ENCODE data around the gene TEX13C.

The TEX13C gene

DNA sequence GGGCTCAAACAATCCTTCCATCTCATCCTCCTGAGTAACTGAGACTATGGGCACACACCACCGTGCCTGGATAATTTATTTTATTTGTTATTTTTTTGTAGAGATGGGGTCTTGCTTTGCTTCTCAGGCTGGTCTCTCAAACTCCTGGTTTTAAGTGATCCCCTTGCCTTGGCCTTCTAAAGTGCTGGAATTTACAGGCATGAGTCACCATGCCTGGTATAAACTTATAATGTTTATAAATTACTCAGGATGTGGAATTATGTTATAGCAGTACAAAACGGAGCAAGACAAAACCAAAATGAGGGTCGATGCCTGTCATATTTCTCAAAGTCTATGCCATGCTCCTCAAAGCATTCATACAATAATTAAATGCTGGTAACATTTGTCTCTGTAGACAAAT, 29.8 kb upstream of the TEX13C start:
- Histone ChIP-seq H3K79me1 (ENCODE audit: low read length) (no peaks in the 10 kb centered on the region), H3K36me3 (ENCODE audit: control insufficient read depth in 1 of 2, insufficient read depth in 2 of 2, low read length in 2 of 2) (no peaks in the 10 kb centered on the region), H2BK12ac (ENCODE audit: low read length) (no peak overlapping the region), H3K4me1 (ENCODE audit: control insufficient read depth in 1 of 2, insufficient read depth in 2 of 2, low read length in 2 of 2) (no peaks in the 10 kb centered on the region), H3K4me2 (ENCODE audit: low read length) (no peak overlapping the region), H3K9me3 (ENCODE audit: insufficient read depth, low read depth, low read length) (no peaks in the 10 kb centered on the region), H3K79me2 (ENCODE audit: control insufficient read depth, insufficient read depth, low read length, poor library complexity) (no peaks in the 10 kb centered on the region), H3K14ac (ENCODE audit: low read length) (no peak overlapping the region), H4K8ac (ENCODE audit: low read depth, low read length) (no peak overlapping the region), H3K4ac (ENCODE audit: low read depth, low read length) (no peak overlapping the region), H3K4me3 (ENCODE audit: low read depth, low read length) (no peak overlapping the region), H2AFZ (ENCODE audit: insufficient read depth, low read length, poor library complexity) (no peak overlapping the region), H3K9ac (ENCODE audit: low read length) (no peak overlapping the region), H4K12ac (ENCODE audit: low read depth, low read length) (no peak overlapping the region), H4K91ac (ENCODE audit: low read depth, low read length) (no peak overlapping the region), H3K27me3 (ENCODE audit: insufficient read depth, low read length) (no peaks in the 10 kb centered on the region), H2AK5ac (ENCODE audit: low read length) (no peak overlapping the region), H2BK5ac (ENCODE audit: low read depth, low read length, poor library complexity) (no peak overlapping the region), H3K18ac (ENCODE audit: low read length) (no peak overlapping the region), H3K27ac (ENCODE audit: low read depth, low read length) (no peak overlapping the region), H2BK120ac (ENCODE audit: insufficient read depth, low read length, poor library complexity) (no peak overlapping the region), H3K23ac (ENCODE audit: low read length) (no peak overlapping the region)
- WGBS (ENCODE audit: extremely low coverage, insufficient coverage, insufficient read length) = no CpG with 5 or more reads among the region's 3 CpGs
- DNase-seq = no peak

DNA sequence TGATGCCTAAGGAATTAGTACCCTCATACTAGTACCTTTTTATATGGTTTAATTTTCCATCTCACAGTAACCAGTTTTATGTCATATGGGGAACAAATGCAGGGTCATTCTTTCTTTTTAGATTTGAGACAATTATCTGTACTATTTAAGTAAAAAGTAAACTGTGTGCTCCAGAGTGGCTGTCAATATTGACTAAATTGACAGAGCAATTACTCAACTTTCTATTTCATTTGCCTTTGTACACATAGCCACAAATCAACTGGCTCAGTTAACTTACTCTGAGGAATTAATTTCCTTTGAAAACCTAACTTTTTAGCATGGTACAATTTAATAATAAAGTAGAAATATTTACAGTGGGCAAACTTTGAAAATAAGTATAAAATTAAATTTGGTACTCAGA, 28.5 kb upstream of the TEX13C start:
- no peak overlapping the region for H3K23ac ChIP-seq (ENCODE audit: low read length)
- H2BK120ac ChIP-seq (ENCODE audit: insufficient read depth, low read length, poor library complexity) = no peak overlapping the region
- H3K4me3 ChIP-seq (ENCODE audit: low read depth, low read length) = no peak overlapping the region
- no peak overlapping the region for H3K14ac ChIP-seq (ENCODE audit: low read length)
- no peak overlapping the region for H3K27ac ChIP-seq (ENCODE audit: low read depth, low read length)
- H3K36me3 ChIP-seq (ENCODE audit: control insufficient read depth in 1 of 2, insufficient read depth in 2 of 2, low read length in 2 of 2) = no peaks in the 10 kb centered on the region
- no peaks in the 10 kb centered on the region for H3K79me1 ChIP-seq (ENCODE audit: low read length)
- no peak overlapping the region for H3K4ac ChIP-seq (ENCODE audit: low read depth, low read length)
- DNase-seq = no peak
- no peak overlapping the region for H2BK5ac ChIP-seq (ENCODE audit: low read depth, low read length, poor library complexity)
- H3K9ac ChIP-seq (ENCODE audit: low read length) = no peak overlapping the region
- H4K8ac ChIP-seq (ENCODE audit: low read depth, low read length) = no peak overlapping the region
- H4K91ac ChIP-seq (ENCODE audit: low read depth, low read length) = no peak overlapping the region
- no peak overlapping the region for H2AK5ac ChIP-seq (ENCODE audit: low read length)
- H3K27me3 ChIP-seq (ENCODE audit: insufficient read depth, low read length) = no peaks in the 10 kb centered on the region
- no peaks in the 10 kb centered on the region for H3K9me3 ChIP-seq (ENCODE audit: insufficient read depth, low read depth, low read length)
- no peak overlapping the region for H3K4me2 ChIP-seq (ENCODE audit: low read length)
- no peak overlapping the region for H2BK12ac ChIP-seq (ENCODE audit: low read length)
- no peak overlapping the region for H2AFZ ChIP-seq (ENCODE audit: insufficient read depth, low read length, poor library complexity)
- no peak overlapping the region for H4K12ac ChIP-seq (ENCODE audit: low read depth, low read length)
- H3K79me2 ChIP-seq (ENCODE audit: control insufficient read depth, insufficient read depth, low read length, poor library complexity) = no peaks in the 10 kb centered on the region
- H3K18ac ChIP-seq (ENCODE audit: low read length) = no peak overlapping the region
- H3K4me1 ChIP-seq (ENCODE audit: control insufficient read depth in 1 of 2, insufficient read depth in 2 of 2, low read length in 2 of 2) = no peaks in the 10 kb centered on the region

DNA sequence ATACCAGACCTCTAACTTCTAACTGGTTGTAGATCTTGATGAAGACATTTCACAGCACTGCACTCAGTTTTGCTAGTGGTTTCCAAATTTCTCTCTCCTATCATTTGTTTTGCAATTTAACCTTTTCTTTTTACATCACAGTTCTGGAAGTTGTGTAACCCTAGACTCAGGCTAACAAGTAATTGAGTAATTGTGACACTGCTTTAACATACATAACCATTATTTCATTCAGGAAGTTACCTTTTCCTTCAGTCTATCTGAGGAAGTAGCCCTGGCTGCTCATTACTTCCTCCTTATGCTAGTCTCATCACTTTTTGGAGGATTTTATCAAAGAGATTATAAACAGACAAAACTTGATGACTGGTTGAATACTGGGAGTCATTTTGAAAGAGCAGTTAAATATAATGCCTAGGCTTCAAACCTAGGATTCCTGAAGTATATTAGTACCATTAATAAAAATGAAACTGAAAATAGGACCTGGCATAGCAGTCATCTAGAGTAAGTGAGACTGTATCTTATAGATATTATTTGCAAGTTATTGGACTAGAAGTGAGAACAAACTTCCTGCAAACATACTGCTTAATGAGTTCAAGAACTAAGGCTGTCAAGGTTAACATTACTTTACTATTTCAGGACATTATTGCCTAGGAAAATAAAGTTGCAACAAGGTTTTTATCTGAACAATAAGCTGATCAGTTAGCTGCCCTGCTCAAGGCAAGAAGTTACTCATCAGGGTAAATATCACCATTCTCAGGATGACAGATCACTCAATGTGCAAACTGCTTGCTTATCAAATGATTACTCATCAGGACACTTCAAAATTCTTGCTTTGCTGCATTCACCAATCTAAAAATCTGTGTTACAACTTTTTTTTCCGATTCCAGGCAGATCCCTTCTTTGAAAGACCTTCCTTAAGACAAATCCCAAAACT, 25.6 kb upstream of the TEX13C start:
- Histone ChIP-seq H3K4me2 (ENCODE audit: low read length) (no peak overlapping the region), H2BK12ac (ENCODE audit: low read length) (no peak overlapping the region), H3K79me2 (ENCODE audit: control insufficient read depth, insufficient read depth, low read length, poor library complexity) (no peaks in the 10 kb centered on the region), H2AK5ac (ENCODE audit: low read length) (no peak overlapping the region), H3K14ac (ENCODE audit: low read length) (no peak overlapping the region), H3K4me3 (ENCODE audit: low read depth, low read length) (no peak overlapping the region), H2BK5ac (ENCODE audit: low read depth, low read length, poor library complexity) (no peak overlapping the region), H2AFZ (ENCODE audit: insufficient read depth, low read length, poor library complexity) (no peak overlapping the region), H4K8ac (ENCODE audit: low read depth, low read length) (no peak overlapping the region), H3K23ac (ENCODE audit: low read length) (no peak overlapping the region), H3K4me1 (ENCODE audit: control insufficient read depth in 1 of 2, insufficient read depth in 2 of 2, low read length in 2 of 2) (no peaks in the 10 kb centered on the region), H3K18ac (ENCODE audit: low read length) (no peak overlapping the region), H3K27me3 (ENCODE audit: insufficient read depth, low read length) (no peaks in the 10 kb centered on the region), H3K9me3 (ENCODE audit: insufficient read depth, low read depth, low read length) (no peaks in the 10 kb centered on the region), H4K91ac (ENCODE audit: low read depth, low read length) (no peak overlapping the region), H4K12ac (ENCODE audit: low read depth, low read length) (no peak overlapping the region), H3K4ac (ENCODE audit: low read depth, low read length) (no peak overlapping the region), H3K9ac (ENCODE audit: low read length) (no peak overlapping the region), H3K27ac (ENCODE audit: low read depth, low read length) (no peak overlapping the region), H2BK120ac (ENCODE audit: insufficient read depth, low read length, poor library complexity) (no peak overlapping the region), H3K79me1 (ENCODE audit: low read length) (no peaks in the 10 kb centered on the region), H3K36me3 (ENCODE audit: control insufficient read depth in 1 of 2, insufficient read depth in 2 of 2, low read length in 2 of 2) (no peaks in the 10 kb centered on the region)
- WGBS (ENCODE audit: extremely low coverage, insufficient coverage, insufficient read length) = no CpG with 5 or more reads among the region's 1 CpG
- DNase-seq = no peak

DNA sequence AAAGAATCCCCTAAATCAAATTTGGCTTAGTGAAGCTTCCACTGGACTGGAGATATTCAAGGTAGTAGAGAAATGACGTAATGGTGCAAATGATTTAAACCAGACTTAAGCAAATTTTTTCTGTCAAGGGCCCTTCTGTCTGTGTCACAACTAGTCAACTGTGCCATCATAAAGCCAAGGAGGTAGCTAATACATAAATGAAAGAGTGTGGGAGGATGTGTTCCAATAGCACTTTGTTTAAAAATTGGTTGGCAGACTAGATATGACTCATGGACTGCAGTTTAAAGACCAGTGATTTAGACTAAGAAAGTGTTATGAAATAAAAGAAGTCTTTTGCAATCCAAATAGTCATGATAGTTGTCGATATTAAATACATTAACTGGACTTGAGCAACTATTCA, 24.3 kb upstream of the TEX13C start:
- no peak overlapping the region for H2BK5ac ChIP-seq (ENCODE audit: low read depth, low read length, poor library complexity)
- no peak overlapping the region for H3K4ac ChIP-seq (ENCODE audit: low read depth, low read length)
- WGBS (ENCODE audit: extremely low coverage, insufficient coverage, insufficient read length) = no CpG with 5 or more reads among the region's 2 CpGs
- H3K27ac ChIP-seq (ENCODE audit: low read depth, low read length) = no peak overlapping the region
- no peak overlapping the region for H4K91ac ChIP-seq (ENCODE audit: low read depth, low read length)
- H3K4me1 ChIP-seq (ENCODE audit: control insufficient read depth in 1 of 2, insufficient read depth in 2 of 2, low read length in 2 of 2) = no peaks in the 10 kb centered on the region
- H3K9ac ChIP-seq (ENCODE audit: low read length) = no peak overlapping the region
- H3K79me1 ChIP-seq (ENCODE audit: low read length) = no peaks in the 10 kb centered on the region
- H2AK5ac ChIP-seq (ENCODE audit: low read length) = no peak overlapping the region
- H2AFZ ChIP-seq (ENCODE audit: insufficient read depth, low read length, poor library complexity) = no peak overlapping the region
- no peak for DNase-seq
- no peaks in the 10 kb centered on the region for H3K27me3 ChIP-seq (ENCODE audit: insufficient read depth, low read length)
- no peak overlapping the region for H4K12ac ChIP-seq (ENCODE audit: low read depth, low read length)
- no peak overlapping the region for H2BK12ac ChIP-seq (ENCODE audit: low read length)
- no peak overlapping the region for H2BK120ac ChIP-seq (ENCODE audit: insufficient read depth, low read length, poor library complexity)
- no peak overlapping the region for H3K23ac ChIP-seq (ENCODE audit: low read length)
- H3K4me2 ChIP-seq (ENCODE audit: low read length) = no peak overlapping the region
- no peak overlapping the region for H3K4me3 ChIP-seq (ENCODE audit: low read depth, low read length)
- H4K8ac ChIP-seq (ENCODE audit: low read depth, low read length) = no peak overlapping the region
- no peaks in the 10 kb centered on the region for H3K9me3 ChIP-seq (ENCODE audit: insufficient read depth, low read depth, low read length)
- H3K36me3 ChIP-seq (ENCODE audit: control insufficient read depth in 1 of 2, insufficient read depth in 2 of 2, low read length in 2 of 2) = no peaks in the 10 kb centered on the region
- H3K18ac ChIP-seq (ENCODE audit: low read length) = no peak overlapping the region
- H3K79me2 ChIP-seq (ENCODE audit: control insufficient read depth, insufficient read depth, low read length, poor library complexity) = no peaks in the 10 kb centered on the region
- H3K14ac ChIP-seq (ENCODE audit: low read length) = no peak overlapping the region

Measured in trophoblast cell (in vitro differentiated cells and primary cell).